IPS-15b (cell line): ENCODE results near the gene LRRC1.

ENCODE experiments used
- H3K27me3 ChIP-seq: one replicate; pipeline ENCODE4 v1.6.1; 2013; ENCODE audit warnings: low read length; ENCODE audit not compliant: control insufficient read depth, insufficient read depth
- H3K36me3 ChIP-seq: one replicate; pipeline ENCODE4 v1.6.1; 2013; ENCODE audit warnings: low read length; ENCODE audit not compliant: control insufficient read depth, insufficient read depth
- H3K4me1 ChIP-seq: one replicate; pipeline ENCODE4 v1.6.1; 2013; ENCODE audit warnings: mild to moderate bottlenecking, low read length; ENCODE audit not compliant: control insufficient read depth, insufficient read depth
- H3K4me3 ChIP-seq: one replicate; pipeline ENCODE4 v1.5.1; 2013; ENCODE audit warnings: low read depth, low read length
- H3K9ac ChIP-seq: one replicate; pipeline ENCODE4 v1.6.1; 2013; ENCODE audit warnings: low read depth, mild to moderate bottlenecking, low read length
- H3K9me3 ChIP-seq: one replicate; pipeline ENCODE4 v1.6.1; 2013; ENCODE audit warnings: mild to moderate bottlenecking, low read length; ENCODE audit not compliant: control insufficient read depth, insufficient read depth

LRRC1 gene

DNA sequence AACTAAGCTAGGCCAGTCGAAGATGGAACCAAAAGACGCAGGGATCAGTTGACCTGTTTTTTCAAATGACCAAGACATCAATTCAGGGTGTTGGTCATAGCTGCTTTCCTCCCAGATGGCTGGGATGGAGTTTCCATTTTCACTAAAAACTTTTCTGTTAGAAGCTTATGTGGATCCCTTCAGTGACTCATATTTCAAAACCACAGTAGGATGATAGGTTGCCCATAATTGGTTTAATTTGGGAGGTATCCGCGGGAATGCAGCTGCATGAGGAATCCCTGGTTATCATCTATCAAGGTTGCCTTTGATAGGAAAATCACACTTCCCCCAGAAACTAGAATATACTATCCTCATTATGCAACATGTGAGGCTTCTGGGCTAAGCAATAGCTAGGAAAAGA lies 165.5 kb downstream of the LRRC1 start:
- Histone ChIP-seq H3K27me3 (no peaks in the 10 kb centered on the region), H3K9me3 (no peaks in the 10 kb centered on the region), H3K4me3 (no peak overlapping the region), H3K9ac (no peak overlapping the region), H3K4me1 (no peaks in the 10 kb centered on the region), H3K36me3 (no peaks in the 10 kb centered on the region)

GRCh38 chr6:53961679-53962370 lies 167.0 kb downstream of the LRRC1 start:
- Histone ChIP-seq H3K36me3 (no peaks in the 10 kb centered on the region), H3K4me1 (no peaks in the 10 kb centered on the region), H3K9ac (no peak overlapping the region), H3K4me3 (no peak overlapping the region), H3K27me3 (no peaks in the 10 kb centered on the region), H3K9me3 (no peaks in the 10 kb centered on the region)

- no peaks in the 10 kb centered on the region for H3K9me3 ChIP-seq
- H3K9ac ChIP-seq = no peak overlapping the region
- no peaks in the 10 kb centered on the region for H3K36me3 ChIP-seq
- no peak overlapping the region for H3K4me3 ChIP-seq
- H3K4me1 ChIP-seq = peaks cover 4% of the 10 kb centered on the region
- H3K27me3 ChIP-seq = no peaks in the 10 kb centered on the region
Measured at GRCh38 chr6:53962646-53963045, 167.8 kb downstream of the LRRC1 start.

GRCh38 chr6:53967415-53967814 lies 172.6 kb downstream of the LRRC1 start:
- Histone ChIP-seq H3K27me3 (no peaks in the 10 kb centered on the region), H3K4me1 (peaks cover 10% of the 10 kb centered on the region), H3K9me3 (no peaks in the 10 kb centered on the region)

More at GRCh38 chr6:53967415-53967814, 172.6 kb downstream of the LRRC1 start:
- Histone ChIP-seq H3K36me3 (no peaks in the 10 kb centered on the region), H3K9ac (no peak overlapping the region), H3K4me3 (no peak overlapping the region)
